ENCODE measurements around the gene FGF22. TPM values are rescaled to one million over a fixed set of nuclear protein-coding genes. Genes with fewer than 3 reads are reported as not detected.
A peak's percentile ranks its signal among the peaks of the same experiment; 100 is the strongest.

FGF22 gene
- total and polyA plus RNA-seq, 2 of the 13 experiments (the other 11 are each of a cell fraction or from before 2014, with no cell fraction given), result 0.24 TPM; not detected in 1

DNA sequence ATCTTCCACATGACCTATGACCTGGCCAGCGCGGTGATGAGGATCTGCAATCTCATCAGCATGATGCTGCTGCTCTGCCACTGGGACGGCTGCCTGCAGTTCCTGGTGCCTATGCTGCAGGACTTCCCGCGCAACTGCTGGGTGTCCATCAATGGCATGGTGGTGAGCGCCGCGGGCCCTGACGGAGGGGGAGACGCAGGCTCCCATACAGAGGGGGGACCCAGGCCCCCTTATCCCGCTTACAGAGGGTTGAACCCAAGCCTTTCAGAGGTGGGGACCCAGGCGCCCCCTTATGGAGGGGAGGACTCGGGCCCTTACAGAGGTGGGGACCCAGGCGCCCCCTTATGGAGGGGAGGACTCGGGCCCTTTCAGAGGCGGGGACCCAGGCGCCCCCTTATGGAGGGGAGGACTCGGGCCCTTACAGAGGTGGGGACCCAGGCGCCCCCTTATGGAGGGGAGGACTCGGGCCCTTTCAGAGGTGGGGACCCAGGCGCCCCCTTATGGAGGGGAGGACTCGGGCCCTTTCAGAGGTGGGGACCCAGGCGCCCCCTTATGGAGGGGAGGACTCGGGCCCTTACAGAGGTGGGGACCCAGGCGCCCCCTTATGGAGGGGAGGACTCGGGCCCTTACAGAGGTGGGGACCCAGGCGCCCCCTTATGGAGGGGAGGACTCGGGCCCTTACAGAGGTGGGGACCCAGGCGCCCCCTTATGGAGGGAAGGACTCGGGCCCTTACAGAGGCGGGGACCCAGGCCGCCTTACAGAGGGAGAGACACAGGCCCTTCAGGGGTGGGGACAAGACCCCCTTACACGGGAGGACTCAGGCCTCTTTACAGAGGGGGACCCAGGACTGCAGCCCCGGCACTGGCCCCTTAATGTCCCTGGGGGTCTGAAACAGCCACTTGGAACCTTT lies 34.4 kb upstream of the FGF22 start (continued):
- peak; percentile 24; the same call in 1 of the 2 replicates for TF ChIP-seq ZNF687 (CRISPR knock-in tag; IDR thresholded peaks at IDR 0.05)

DNA sequence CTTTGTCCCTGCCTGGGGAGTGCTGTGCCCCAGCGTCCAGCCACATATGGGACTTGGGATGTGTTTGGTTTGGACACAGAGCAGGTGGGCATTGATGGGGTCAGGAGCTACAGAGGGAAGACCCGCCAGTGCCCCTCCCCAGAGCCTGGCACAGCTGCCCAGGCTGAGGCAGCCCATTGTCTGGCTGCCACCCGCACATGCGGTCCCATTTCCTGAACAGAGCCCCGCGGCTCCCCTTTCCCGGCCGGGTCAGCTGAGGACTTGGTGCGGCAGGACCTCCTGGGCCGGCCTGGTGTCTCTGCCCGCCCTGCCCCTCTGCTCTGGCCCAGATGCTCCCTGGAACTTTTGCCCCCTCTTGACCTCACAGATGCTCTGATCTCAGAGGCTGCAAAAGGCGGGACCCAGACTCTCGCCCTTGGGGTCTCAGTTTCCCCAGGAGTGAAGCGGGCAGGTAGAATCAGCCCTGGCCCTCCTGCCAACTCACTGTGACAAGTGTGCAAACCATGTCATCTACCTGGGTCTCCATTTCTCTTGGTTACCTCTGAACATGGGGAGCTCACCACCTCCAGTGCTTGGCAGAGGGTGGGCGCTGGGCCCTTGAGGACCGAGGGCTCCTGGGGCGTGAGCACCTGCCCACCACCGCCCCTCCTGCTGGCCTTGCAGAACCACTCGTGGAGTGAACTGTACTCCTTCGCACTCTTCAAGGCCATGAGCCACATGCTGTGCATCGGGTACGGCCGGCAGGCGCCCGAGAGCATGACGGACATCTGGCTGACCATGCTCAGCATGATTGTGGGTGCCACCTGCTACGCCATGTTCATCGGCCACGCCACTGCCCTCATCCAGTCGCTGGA lies 32.2 kb upstream of the FGF22 start:
- no TSS peak for BruUV-seq (replicated peaks)
- no peak for DNase-seq (ENCODE audit: low spot score)
- in situ Hi-C loops (cut with HindIII; ENCODE audit: extremely low pct_ligation_motif_present, low pct_unique_long_range_greater_than_20kb) (no loop called here), intact Hi-C loops (cut with micrococcal nuclease; ENCODE audit: unreplicated experiment) (no loop called here)
- H3K79me2 ChIP-seq (ENCODE audit: insufficient read depth, low read length), result no peaks in the 10 kb centered on the region
- TF ChIP-seq ATF7 (IDR thresholded peaks at IDR 0.05), result no peak
- no peak for TF ChIP-seq ATF7 (CRISPR knock-in tag; IDR thresholded peaks at IDR 0.05)
- no peak for TF ChIP-seq HNF4A (CRISPR knock-in tag; IDR thresholded peaks at IDR 0.05)
- TF ChIP-seq KDM1A (CRISPR knock-in tag; IDR thresholded peaks at IDR 0.05), result no peak
- TF ChIP-seq NR2C2 (CRISPR knock-in tag; IDR thresholded peaks at IDR 0.05; ENCODE audit: borderline replicate concordance), result no peak
- TF ChIP-seq HOXA7 (CRISPR knock-in tag; IDR thresholded peaks at IDR 0.05), result no peak
- H2AFZ ChIP-seq (ENCODE audit: low read length), result no peak overlapping the region
- WGBS (ENCODE audit: low lambda C conversion rate), result 74% methylated on average over 13 of the region's 30 CpGs
- H3K27ac ChIP-seq (ENCODE audit: extremely low read length, insufficient read depth, low read length), result no peak overlapping the region
- H4K20me1 ChIP-seq (ENCODE audit: insufficient read depth, low read length), result no peaks in the 10 kb centered on the region
- H3K4me2 ChIP-seq (ENCODE audit: low read depth, low read length), result no peak overlapping the region
- H3K4me1 ChIP-seq (ENCODE audit: insufficient read depth, low read length), result no peaks in the 10 kb centered on the region
- POLR2A ChIA-PET, result no interaction called here
- H3K9ac ChIP-seq (ENCODE audit: insufficient read depth, low read depth, low read length), result no peak overlapping the region
- CTCF ChIA-PET (ENCODE audit: low intra/inter-chr PET ratio, low total read pairs), result no interaction called here
- no peak for FAIRE-seq
- ATAC-seq, result no peak
- H3K27me3 ChIP-seq (ENCODE audit: control insufficient read depth in 1 of 2, insufficient read depth in 2 of 2, low read length in 2 of 2), result 0 out of 5 replicates have a peak, but pooled peaks cover 0 to under 1% of the 10 kb centered on the region in 2 experiments
- no peaks in the 10 kb centered on the region for H3K9me3 ChIP-seq (ENCODE audit: low read length)
- H3K36me3 ChIP-seq (replicated peaks in 1 of 2; ENCODE audit: control insufficient read depth in 1 of 2, insufficient read depth in 2 of 2, low read length in 2 of 2), result no peaks in the 10 kb centered on the region
- H3K4me3 ChIP-seq (replicated peaks in 1 of 3; ENCODE audit: insufficient read depth in 1 of 3, low read depth in 2 of 3, low read length in 3 of 3), result no peak overlapping the region
